H1 (cell line): ENCODE measurements around the gene ANXA8L1. TPM values are rescaled to one million over a fixed set of nuclear protein-coding genes. Genes with fewer than 3 reads are reported as not detected.
"Not testable (repeated sequence)": the region's sequence is repeated elsewhere in the genome, so short reads cannot be mapped to it uniquely, and the experiment has no call there.

Source experiments
- CTCF ChIA-PET: fragments of 300-600 bp; sonication (Branson Sonifier 250); formaldehyde crosslinking; loops from one replicate; lab custom pipeline; 2021; ENCODE audit not compliant: partially characterized antibody; lab: Charles Lee
- POLR2A ChIA-PET: fragments of 300-600 bp; sonication (Branson Sonifier 250); formaldehyde crosslinking; loops from one replicate; lab custom pipeline; 2021; ENCODE audit warnings: inconsistent platforms; ENCODE audit not compliant: partially characterized antibody; lab: Charles Lee
- DNase-seq, 2 experiments: peaks; one replicate each; pipeline versions ENCODE4 v3.0.0 to v3.0.0-alpha.2; 2010 to 2022; ENCODE audit warnings: low spot score in 2 of 2, low read depth in 1 of 2, mixed read lengths in 1 of 2
- FAIRE-seq: peaks from 2 replicates; lab custom pipeline; 2011; peaks lifted over from hg19 to GRCh38; lab: Jason Lieb, UNC
- H2AFZ ChIP-seq: 2 replicates; pipeline ENCODE4 v1.8.1; 2012; ENCODE audit warnings: low read length, inconsistent platforms
- H2AK5ac ChIP-seq: 2 replicates; pipeline ENCODE4 v1.6.1; 2013; ENCODE audit warnings: low read depth, low read length
- H2BK120ac ChIP-seq: replicated peaks from 2 replicates; pipeline ENCODE3; 2013; ENCODE audit warnings: low read depth, low read length, inconsistent platforms
- H2BK12ac ChIP-seq: 2 replicates; pipeline ENCODE4 v1.6.1; 2013; ENCODE audit warnings: low read depth, low read length
- H2BK15ac ChIP-seq: 2 replicates; pipeline ENCODE4 v1.6.1; 2013; ENCODE audit warnings: low read length
- H2BK20ac ChIP-seq: 2 replicates; pipeline ENCODE4 v1.6.1; 2013; ENCODE audit warnings: low read length
- H2BK5ac ChIP-seq: 2 replicates; pipeline ENCODE4 v1.6.1; 2013; ENCODE audit warnings: low read depth, low read length
- H3K14ac ChIP-seq: 2 replicates; pipeline ENCODE4 v1.6.1; 2013; ENCODE audit warnings: inconsistent platforms; ENCODE audit not compliant: insufficient read length
- H3K18ac ChIP-seq: 2 replicates; pipeline ENCODE4 v1.6.1; 2013; ENCODE audit warnings: low read length; ENCODE audit errors: extremely low read depth
- H3K23ac ChIP-seq: 2 replicates; pipeline ENCODE4 v1.6.1; 2013; ENCODE audit warnings: inconsistent platforms; ENCODE audit not compliant: insufficient read length
- H3K23me2 ChIP-seq: 2 replicates; pipeline ENCODE4 v1.6.1; 2013; ENCODE audit warnings: low read depth, low read length
- H3K27ac ChIP-seq: 2 replicates; pipeline ENCODE4 v1.6.1; 2011; ENCODE audit warnings: low read depth, low read length, inconsistent platforms
- H3K27me3 ChIP-seq, 4 experiments: replicated peaks in 1 of 4; 1 replicate in 1 of 4; 2 replicates in 3 of 4; pipeline versions ENCODE4 v1.6.1 to v1.8.1; 2011 to 2013; ENCODE audit warnings: low read length in 3 of 4, mild to moderate bottlenecking in 3 of 4, inconsistent platforms in 2 of 4, mixed read lengths in 2 of 4, moderate library complexity in 1 of 4; ENCODE audit not compliant: control insufficient read depth in 3 of 4, insufficient read depth in 3 of 4; ENCODE audit errors: extremely low read depth in 1 of 4
- H3K36me3 ChIP-seq, 4 experiments: 2 replicates each; pipeline versions ENCODE4 v1.6.1 to v1.8.1; 2011 to 2013; ENCODE audit warnings: mild to moderate bottlenecking in 4 of 4, low read length in 3 of 4, moderate library complexity in 2 of 4, control low read depth in 1 of 4, inconsistent platforms in 1 of 4; ENCODE audit not compliant: insufficient read depth in 4 of 4, control insufficient read depth in 2 of 4
- H3K4ac ChIP-seq: replicated peaks from 2 replicates; pipeline ENCODE3; 2013; ENCODE audit warnings: low read length, low read depth, mixed read lengths, inconsistent platforms; ENCODE audit not compliant: insufficient read length
- H3K4me1 ChIP-seq, 4 experiments: replicated peaks in 1 of 4; 1 replicate in 1 of 4; 2 replicates in 3 of 4; pipeline versions ENCODE4 v1.6.1 to v1.8.1; 2011 to 2013; ENCODE audit warnings: low read length in 3 of 4, inconsistent platforms in 2 of 4, mixed read lengths in 1 of 4; ENCODE audit not compliant: insufficient read depth in 4 of 4, control insufficient read depth in 3 of 4
- H3K4me2 ChIP-seq, 2 experiments: 2 replicates each; pipeline versions ENCODE4 v1.6.1 to v1.8.1; 2011 to 2013; ENCODE audit warnings: low read depth in 2 of 2, low read length in 2 of 2, control low read depth in 1 of 2, inconsistent platforms in 1 of 2, mild to moderate bottlenecking in 1 of 2; ENCODE audit not compliant: insufficient read depth in 1 of 2
- H3K4me3 ChIP-seq, 4 experiments: fragments of 200-600, 300-600 bp in 1 of 4; sonication (generic), shearing (Covaris generic), sonication (Bioruptor Twin) in 1 of 4; 2 replicates each; pipeline versions ENCODE4 v1.5.1 to v1.8.1; 2011 to 2016; ENCODE audit warnings: low read length in 4 of 4, low read depth in 3 of 4, control low read depth in 2 of 4, inconsistent platforms in 2 of 4, mild to moderate bottlenecking in 2 of 4, mixed read lengths in 1 of 4, moderate library complexity in 1 of 4; ENCODE audit not compliant: insufficient read depth in 2 of 4; ENCODE audit errors: extremely low read depth in 1 of 4
- H3K56ac ChIP-seq: replicated peaks from 2 replicates; pipeline ENCODE3; 2013; ENCODE audit warnings: low read depth, mild to moderate bottlenecking, mixed read lengths, low read length, inconsistent platforms; ENCODE audit not compliant: insufficient read length
- H3K79me1 ChIP-seq: 2 replicates; pipeline ENCODE4 v1.6.1; 2013; ENCODE audit warnings: low read depth, low read length, control low read depth
- H3K79me2 ChIP-seq, 2 experiments: 2 replicates each; pipeline versions ENCODE4 v1.6.1 to v1.8.1; 2012 to 2013; ENCODE audit warnings: low read length in 2 of 2, mild to moderate bottlenecking in 2 of 2, inconsistent platforms in 1 of 2; ENCODE audit not compliant: insufficient read depth in 2 of 2, control insufficient read depth in 1 of 2
- H3K9ac ChIP-seq, 4 experiments: replicated peaks in 1 of 4; 1 replicate in 1 of 4; 2 replicates in 3 of 4; pipeline versions ENCODE4 v1.6.1 to v1.8.1; 2011 to 2013; ENCODE audit warnings: low read depth in 3 of 4, low read length in 3 of 4, control low read depth in 2 of 4, mild to moderate bottlenecking in 2 of 4, moderate library complexity in 2 of 4, inconsistent platforms in 1 of 4; ENCODE audit errors: extremely low read depth in 1 of 4
- H3K9me3 ChIP-seq, 2 experiments: 2 replicates each; pipeline versions ENCODE4 v1.6.1 to v1.8.1; 2012 to 2013; ENCODE audit warnings: mild to moderate bottlenecking in 2 of 2, moderate library complexity in 2 of 2, control low read depth in 1 of 2, inconsistent platforms in 1 of 2, low read depth in 1 of 2, low read length in 1 of 2, mixed read lengths in 1 of 2; ENCODE audit not compliant: insufficient read depth in 2 of 2
- H4K20me1 ChIP-seq, 2 experiments: replicated peaks in 1 of 2; 2 replicates each; pipeline versions ENCODE3 to v1.8.1; 2011 to 2013; ENCODE audit warnings: inconsistent platforms in 2 of 2, low read length in 2 of 2, mild to moderate bottlenecking in 1 of 2; ENCODE audit not compliant: insufficient read depth in 2 of 2, control insufficient read depth in 1 of 2
- H4K5ac ChIP-seq: 2 replicates; pipeline ENCODE4 v1.6.1; 2013; ENCODE audit warnings: low read length, low read depth, mixed read lengths, inconsistent platforms; ENCODE audit not compliant: insufficient read length
- H4K8ac ChIP-seq: 2 replicates; pipeline ENCODE4 v1.8.0; 2013; ENCODE audit warnings: mild to moderate bottlenecking, moderate library complexity, low read length, inconsistent platforms; ENCODE audit not compliant: insufficient read depth; ENCODE audit errors: extremely low read depth
- H4K91ac ChIP-seq: replicated peaks from 2 replicates; pipeline ENCODE3; 2013; ENCODE audit warnings: low read length, mixed read lengths, inconsistent platforms; ENCODE audit not compliant: insufficient read length
- WGBS, 2 experiments: shearing (Covaris generic) in 1 of 2; methylation state at CpG; one replicate each; pipeline versions ENCODE4 v1.1.6 to v1.1.7; 2013 to 2015; ENCODE audit warnings: low lambda C conversion rate in 2 of 2, mixed read lengths in 2 of 2, inconsistent platforms in 1 of 2, low coverage in 1 of 2, missing lambda C conversion rate in 1 of 2; ENCODE audit not compliant: insufficient replicate concordance in 2 of 2, insufficient coverage in 1 of 2, insufficient read length in 1 of 2; ENCODE audit errors: extremely low coverage in 1 of 2, missing lambda C conversion rate in 1 of 2; 5-methylcytosine and 5-hydroxymethylcytosine counted together
- polyA plus RNA-seq, 7 experiments: library from polyadenylated mRNA; depleted of rRNA in 3 of 7; stranded (reverse) in 5 of 7; unstranded in 2 of 7; fragments of >200 nt in 5 of 7; fragments of 200-250 nt in 2 of 7; gene quantifications; 1 replicate in 5 of 7; 2 replicates in 1 of 7; 4 replicates in 1 of 7; pipeline versions ENCODE4 v1.2.1 to v1.2.3, GENCODE V29; 2011 to 2013; ENCODE audit warnings: missing spikeins in 2 of 7, mixed read lengths in 2 of 7
- total RNA-seq: library from RNA; stranded (reverse); fragmentation: NEBNext Ultra II Directional; extraction: Animal tissue kit (Norgen Biotek cat#: 25700); gene quantifications from 2 replicates; pipeline ENCODE4 v1.2.1, GENCODE V29; 2021

ANXA8L1 gene
- total and polyA plus RNA-seq, 2 of the 8 experiments (the other 6 are each of a cell fraction or from before 2014, with no cell fraction given), result not detected

DNA sequence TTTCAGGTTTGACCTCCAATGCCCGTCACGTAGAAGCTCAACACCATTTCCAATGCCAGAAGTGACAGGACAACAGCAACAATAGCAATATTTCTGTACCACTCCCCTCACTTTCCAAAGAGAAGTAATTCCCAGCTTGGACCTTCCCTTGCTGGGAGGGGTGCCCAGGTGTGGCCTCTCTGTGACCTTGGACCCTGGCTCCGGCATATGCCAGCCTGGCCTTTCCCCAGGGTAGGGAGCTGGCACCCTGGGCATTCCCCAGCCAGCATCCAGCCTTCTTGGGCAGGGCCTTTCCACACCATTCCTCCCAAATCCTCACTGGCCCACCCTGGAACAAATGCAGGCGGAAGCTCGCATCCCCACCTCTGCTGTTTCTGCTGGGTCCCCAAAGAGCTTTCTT, 37.1 kb downstream of the ANXA8L1 start:
- H2BK20ac ChIP-seq, DNase-seq, H2BK12ac ChIP-seq, H2BK5ac ChIP-seq, H4K91ac ChIP-seq, H3K14ac ChIP-seq, H4K20me1 ChIP-seq, H4K5ac ChIP-seq, H3K79me2 ChIP-seq, H3K27me3 ChIP-seq, H2BK120ac ChIP-seq, H3K18ac ChIP-seq, H3K56ac ChIP-seq, H4K8ac ChIP-seq, H3K4me2 ChIP-seq, H3K23ac ChIP-seq, H3K4ac ChIP-seq, H3K9me3 ChIP-seq, H2BK15ac ChIP-seq, H3K23me2 ChIP-seq, POLR2A ChIA-PET, H3K9ac ChIP-seq, H3K79me1 ChIP-seq, CTCF ChIA-PET, FAIRE-seq, H3K4me1 ChIP-seq, H3K36me3 ChIP-seq, H2AK5ac ChIP-seq, H3K27ac ChIP-seq, H3K4me3 ChIP-seq, H2AFZ ChIP-seq: not testable (repeated sequence)
- no CpG with 5 or more reads among the region's 5 CpGs for WGBS, 2 experiments

- H3K18ac ChIP-seq, H3K14ac ChIP-seq, H2AFZ ChIP-seq, H3K23me2 ChIP-seq, H3K4me1 ChIP-seq, H2BK20ac ChIP-seq, H4K91ac ChIP-seq, H3K27me3 ChIP-seq, H4K5ac ChIP-seq, H2BK12ac ChIP-seq, FAIRE-seq, H3K9ac ChIP-seq, CTCF ChIA-PET, H4K20me1 ChIP-seq, H2AK5ac ChIP-seq, H3K36me3 ChIP-seq, H3K79me1 ChIP-seq, H2BK120ac ChIP-seq, H3K4me3 ChIP-seq, H3K9me3 ChIP-seq, H3K4ac ChIP-seq, H3K79me2 ChIP-seq, H3K23ac ChIP-seq, H3K56ac ChIP-seq, H3K4me2 ChIP-seq, H3K27ac ChIP-seq, H2BK15ac ChIP-seq, DNase-seq, POLR2A ChIA-PET, H4K8ac ChIP-seq, H2BK5ac ChIP-seq: not testable (repeated sequence)
- 90% methylated on average over 4 of the region's 6 CpGs; no CpG with 5 or more reads in 1 of the 2 experiments for WGBS, 2 experiments
Measured at GRCh38 chr10:46415291-46415690, 39.7 kb downstream of the ANXA8L1 start.
